KMS-11 (cell line): Measurements from ENCODE around the gene CLMN.

Source experiments
- H2AFZ ChIP-seq: fragments of 200-600 bp; sonication (generic); 2 replicates; pipeline ENCODE4 v1.6.1; 2016; ENCODE audit warnings: antibody characterized with exemption, mixed run types, low read depth
- H3K27ac ChIP-seq: fragments of 200-600 bp; sonication (generic); 2 replicates; pipeline ENCODE4 v1.6.1; 2016; ENCODE audit warnings: mild to moderate bottlenecking, mixed run types
- H3K27me3 ChIP-seq: fragments of 200-600 bp; sonication (generic); 2 replicates; pipeline ENCODE4 v1.6.1; 2017; ENCODE audit warnings: mild to moderate bottlenecking, low read depth, mixed run types, moderate library complexity; ENCODE audit not compliant: insufficient read depth
- H3K36me3 ChIP-seq: fragments of 200-600 bp; sonication (generic); 2 replicates; pipeline ENCODE4 v1.6.1; 2017; ENCODE audit warnings: mild to moderate bottlenecking, mixed run types; ENCODE audit not compliant: insufficient read depth
- H3K4me1 ChIP-seq: fragments of 200-600 bp; sonication (generic); 2 replicates; pipeline ENCODE4 v1.6.1; 2016; ENCODE audit warnings: mild to moderate bottlenecking, low read depth, mixed run types; ENCODE audit not compliant: poor library complexity, severe bottlenecking
- H3K4me2 ChIP-seq: fragments of 200-600 bp; sonication (generic); 2 replicates; pipeline ENCODE4 v1.7.0; 2016; ENCODE audit warnings: mild to moderate bottlenecking, mixed run types
- H3K4me3 ChIP-seq: fragments of 200-600 bp; sonication (generic); IDR thresholded peaks from 2 replicates; pipeline ENCODE4 v1.6.1; 2017; ENCODE audit warnings: low read depth, low read length, mixed read lengths; ENCODE audit not compliant: insufficient read depth
- H3K79me2 ChIP-seq: fragments of 200-600 bp; sonication (generic); 2 replicates; pipeline ENCODE4 v1.6.1; 2016; ENCODE audit warnings: low read depth, mixed run types; ENCODE audit not compliant: insufficient read depth
- H3K9ac ChIP-seq: fragments of 200-600 bp; sonication (generic); 2 replicates; pipeline ENCODE4 v1.6.1; 2016; ENCODE audit warnings: mild to moderate bottlenecking, mixed run types
- H4K20me1 ChIP-seq: fragments of 200-600 bp; sonication (generic); 2 replicates; pipeline ENCODE4 v1.6.1; 2016; ENCODE audit warnings: mild to moderate bottlenecking, mixed run types; ENCODE audit not compliant: insufficient read depth
- TF ChIP-seq, protein P1 (sequence below): fragments of 200-600 bp; sonication (generic); conservative IDR thresholded peaks from 2 replicates; pipeline ENCODE4 v1.6.1; 2017; ENCODE audit warnings: low read depth, mild to moderate bottlenecking, antibody characterized with exemption, low read length, moderate library complexity, mixed read lengths

CLMN gene

GRCh38 chr14:95240859-95241813, 78.6 kb downstream of the CLMN start:
- no peak overlapping the region for H3K4me3 ChIP-seq
- H3K4me2 ChIP-seq = no peak overlapping the region
- H3K79me2 ChIP-seq = no peaks in the 10 kb centered on the region
- TF ChIP-seq, protein P1, sequence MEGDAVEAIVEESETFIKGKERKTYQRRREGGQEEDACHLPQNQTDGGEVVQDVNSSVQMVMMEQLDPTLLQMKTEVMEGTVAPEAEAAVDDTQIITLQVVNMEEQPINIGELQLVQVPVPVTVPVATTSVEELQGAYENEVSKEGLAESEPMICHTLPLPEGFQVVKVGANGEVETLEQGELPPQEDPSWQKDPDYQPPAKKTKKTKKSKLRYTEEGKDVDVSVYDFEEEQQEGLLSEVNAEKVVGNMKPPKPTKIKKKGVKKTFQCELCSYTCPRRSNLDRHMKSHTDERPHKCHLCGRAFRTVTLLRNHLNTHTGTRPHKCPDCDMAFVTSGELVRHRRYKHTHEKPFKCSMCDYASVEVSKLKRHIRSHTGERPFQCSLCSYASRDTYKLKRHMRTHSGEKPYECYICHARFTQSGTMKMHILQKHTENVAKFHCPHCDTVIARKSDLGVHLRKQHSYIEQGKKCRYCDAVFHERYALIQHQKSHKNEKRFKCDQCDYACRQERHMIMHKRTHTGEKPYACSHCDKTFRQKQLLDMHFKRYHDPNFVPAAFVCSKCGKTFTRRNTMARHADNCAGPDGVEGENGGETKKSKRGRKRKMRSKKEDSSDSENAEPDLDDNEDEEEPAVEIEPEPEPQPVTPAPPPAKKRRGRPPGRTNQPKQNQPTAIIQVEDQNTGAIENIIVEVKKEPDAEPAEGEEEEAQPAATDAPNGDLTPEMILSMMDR = no peak
- no peaks in the 10 kb centered on the region for H4K20me1 ChIP-seq
- no peak overlapping the region for H2AFZ ChIP-seq
- H3K9ac ChIP-seq = no peak overlapping the region
- no peak overlapping the region for H3K27ac ChIP-seq
- H3K4me1 ChIP-seq = no peaks in the 10 kb centered on the region
- H3K27me3 ChIP-seq = no peaks in the 10 kb centered on the region
- H3K36me3 ChIP-seq = no peaks in the 10 kb centered on the region

GRCh38 chr14:95238487-95239298, 81.0 kb downstream of the CLMN start:
- Histone ChIP-seq H3K4me1 (no peaks in the 10 kb centered on the region), H4K20me1 (no peaks in the 10 kb centered on the region), H3K4me3 (no peak overlapping the region), H3K27me3 (no peaks in the 10 kb centered on the region), H3K79me2 (no peaks in the 10 kb centered on the region), H3K36me3 (no peaks in the 10 kb centered on the region), H3K27ac (no peak overlapping the region), H3K9ac (no peak overlapping the region), H2AFZ (no peak overlapping the region), H3K4me2 (no peak overlapping the region)
- TF ChIP-seq, protein P1 = no peak

DNA sequence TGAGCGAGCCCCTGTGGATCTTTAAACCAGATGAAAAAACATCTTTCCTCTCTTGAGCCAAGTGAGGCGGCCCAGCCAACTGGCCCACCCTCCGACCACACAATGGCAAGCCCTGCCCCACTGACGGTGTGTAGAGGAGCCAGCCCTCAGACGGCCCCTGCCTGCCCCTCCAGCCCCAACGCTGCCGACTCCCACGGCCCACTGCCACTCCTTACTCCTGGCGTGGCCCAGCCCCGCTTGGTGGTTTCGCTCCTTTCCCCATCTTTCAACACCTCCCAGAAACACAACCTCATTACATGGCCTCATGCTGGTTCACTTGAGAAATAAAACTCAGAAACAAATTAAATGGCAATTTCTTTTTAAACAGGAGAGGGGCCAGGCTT, 81.8 kb downstream of the CLMN start:
- Histone ChIP-seq H3K4me1 (no peaks in the 10 kb centered on the region), H2AFZ (no peak overlapping the region), H3K79me2 (no peaks in the 10 kb centered on the region), H3K36me3 (no peaks in the 10 kb centered on the region), H3K4me3 (no peak overlapping the region), H3K27ac (no peak overlapping the region), H3K4me2 (no peak overlapping the region), H3K27me3 (no peaks in the 10 kb centered on the region), H4K20me1 (no peaks in the 10 kb centered on the region), H3K9ac (no peak overlapping the region)
- TF ChIP-seq, protein P1 = no peak

DNA sequence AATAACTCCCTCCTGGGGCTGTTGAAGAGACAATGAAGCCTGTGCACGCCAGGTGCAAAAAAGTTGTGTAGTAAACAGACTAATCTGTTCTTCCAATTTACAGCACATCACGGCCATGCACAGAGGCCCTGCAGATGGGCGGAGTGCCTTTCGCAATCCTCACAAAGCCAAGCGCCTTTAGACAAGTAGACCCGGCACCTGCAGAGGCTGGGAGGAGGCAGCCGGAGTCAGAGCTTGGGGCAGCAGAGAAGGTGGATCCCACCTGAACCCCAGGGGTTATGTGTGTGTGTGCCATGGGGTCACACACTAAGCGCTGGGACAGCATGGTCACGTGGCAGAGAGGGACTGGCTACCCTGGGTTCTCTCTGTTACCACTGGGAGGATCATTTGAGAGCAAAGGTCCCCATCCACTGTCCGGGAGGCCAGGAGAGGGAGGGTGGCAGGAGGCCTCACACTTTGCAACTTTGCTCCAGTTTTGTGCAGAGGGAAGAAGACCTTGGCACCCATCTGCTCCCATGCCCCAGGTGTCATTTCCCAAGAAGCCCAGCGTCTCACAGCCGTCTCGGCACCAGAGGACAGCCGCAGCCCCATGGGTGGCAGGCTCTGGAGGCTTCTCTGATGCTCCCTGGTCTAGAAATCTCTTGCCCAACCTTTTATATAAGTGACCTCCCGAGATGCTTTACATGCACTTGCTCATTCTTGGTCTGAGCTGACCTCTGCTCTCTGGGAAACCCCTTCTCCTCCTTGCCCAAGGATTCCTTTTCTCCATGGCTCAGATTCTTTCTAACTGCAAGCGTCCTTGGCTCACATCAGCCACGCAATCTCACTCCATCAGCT, 82.4 kb downstream of the CLMN start:
- Histone ChIP-seq H3K4me1 (no peaks in the 10 kb centered on the region), H3K4me2 (no peak overlapping the region), H3K27ac (no peak overlapping the region), H3K79me2 (no peaks in the 10 kb centered on the region), H3K36me3 (no peaks in the 10 kb centered on the region), H4K20me1 (no peaks in the 10 kb centered on the region), H3K4me3 (no peak overlapping the region), H3K9ac (no peak overlapping the region), H3K27me3 (no peaks in the 10 kb centered on the region), H2AFZ (no peak overlapping the region)
- TF ChIP-seq, protein P1 = no peak
